H1 (cell line): ENCODE measurements around the gene SEC24B. TPM values are rescaled to one million over a fixed set of nuclear protein-coding genes. Genes with fewer than 3 reads are reported as not detected.

Experiments used
- CTCF ChIA-PET: fragments of 300-600 bp; sonication (Branson Sonifier 250); formaldehyde crosslinking; loops from one replicate; lab custom pipeline; 2021; ENCODE audit not compliant: partially characterized antibody; lab: Charles Lee
- POLR2A ChIA-PET: fragments of 300-600 bp; sonication (Branson Sonifier 250); formaldehyde crosslinking; loops from one replicate; lab custom pipeline; 2021; ENCODE audit warnings: inconsistent platforms; ENCODE audit not compliant: partially characterized antibody; lab: Charles Lee
- DNase-seq, 2 experiments: peaks; one replicate each; pipeline versions ENCODE4 v3.0.0 to v3.0.0-alpha.2; 2010 to 2022; ENCODE audit warnings: low spot score in 2 of 2, low read depth in 1 of 2, mixed read lengths in 1 of 2
- FAIRE-seq: peaks from 2 replicates; lab custom pipeline; 2011; peaks lifted over from hg19 to GRCh38; lab: Jason Lieb, UNC
- H2AFZ ChIP-seq: 2 replicates; pipeline ENCODE4 v1.8.1; 2012; ENCODE audit warnings: low read length, inconsistent platforms
- H2AK5ac ChIP-seq: 2 replicates; pipeline ENCODE4 v1.6.1; 2013; ENCODE audit warnings: low read depth, low read length
- H2BK120ac ChIP-seq: replicated peaks from 2 replicates; pipeline ENCODE3; 2013; ENCODE audit warnings: low read depth, low read length, inconsistent platforms
- H2BK12ac ChIP-seq: 2 replicates; pipeline ENCODE4 v1.6.1; 2013; ENCODE audit warnings: low read depth, low read length
- H2BK15ac ChIP-seq: 2 replicates; pipeline ENCODE4 v1.6.1; 2013; ENCODE audit warnings: low read length
- H2BK20ac ChIP-seq: 2 replicates; pipeline ENCODE4 v1.6.1; 2013; ENCODE audit warnings: low read length
- H2BK5ac ChIP-seq: 2 replicates; pipeline ENCODE4 v1.6.1; 2013; ENCODE audit warnings: low read depth, low read length
- H3K14ac ChIP-seq: 2 replicates; pipeline ENCODE4 v1.6.1; 2013; ENCODE audit warnings: inconsistent platforms; ENCODE audit not compliant: insufficient read length
- H3K18ac ChIP-seq: 2 replicates; pipeline ENCODE4 v1.6.1; 2013; ENCODE audit warnings: low read length; ENCODE audit errors: extremely low read depth
- H3K23ac ChIP-seq: 2 replicates; pipeline ENCODE4 v1.6.1; 2013; ENCODE audit warnings: inconsistent platforms; ENCODE audit not compliant: insufficient read length
- H3K23me2 ChIP-seq: 2 replicates; pipeline ENCODE4 v1.6.1; 2013; ENCODE audit warnings: low read depth, low read length
- H3K27ac ChIP-seq: 2 replicates; pipeline ENCODE4 v1.6.1; 2011; ENCODE audit warnings: low read depth, low read length, inconsistent platforms
- H3K27me3 ChIP-seq, 4 experiments: replicated peaks in 1 of 4; 1 replicate in 1 of 4; 2 replicates in 3 of 4; pipeline versions ENCODE4 v1.6.1 to v1.8.1; 2011 to 2013; ENCODE audit warnings: low read length in 3 of 4, mild to moderate bottlenecking in 3 of 4, inconsistent platforms in 2 of 4, mixed read lengths in 2 of 4, moderate library complexity in 1 of 4; ENCODE audit not compliant: control insufficient read depth in 3 of 4, insufficient read depth in 3 of 4; ENCODE audit errors: extremely low read depth in 1 of 4
- H3K36me3 ChIP-seq, 4 experiments: 2 replicates each; pipeline versions ENCODE4 v1.6.1 to v1.8.1; 2011 to 2013; ENCODE audit warnings: mild to moderate bottlenecking in 4 of 4, low read length in 3 of 4, moderate library complexity in 2 of 4, control low read depth in 1 of 4, inconsistent platforms in 1 of 4; ENCODE audit not compliant: insufficient read depth in 4 of 4, control insufficient read depth in 2 of 4
- H3K4ac ChIP-seq: replicated peaks from 2 replicates; pipeline ENCODE3; 2013; ENCODE audit warnings: low read length, low read depth, mixed read lengths, inconsistent platforms; ENCODE audit not compliant: insufficient read length
- H3K4me1 ChIP-seq, 4 experiments: replicated peaks in 1 of 4; 1 replicate in 1 of 4; 2 replicates in 3 of 4; pipeline versions ENCODE4 v1.6.1 to v1.8.1; 2011 to 2013; ENCODE audit warnings: low read length in 3 of 4, inconsistent platforms in 2 of 4, mixed read lengths in 1 of 4; ENCODE audit not compliant: insufficient read depth in 4 of 4, control insufficient read depth in 3 of 4
- H3K4me2 ChIP-seq, 2 experiments: 2 replicates each; pipeline versions ENCODE4 v1.6.1 to v1.8.1; 2011 to 2013; ENCODE audit warnings: low read depth in 2 of 2, low read length in 2 of 2, control low read depth in 1 of 2, inconsistent platforms in 1 of 2, mild to moderate bottlenecking in 1 of 2; ENCODE audit not compliant: insufficient read depth in 1 of 2
- H3K4me3 ChIP-seq, 4 experiments: fragments of 200-600, 300-600 bp in 1 of 4; sonication (generic), shearing (Covaris generic), sonication (Bioruptor Twin) in 1 of 4; 2 replicates each; pipeline versions ENCODE4 v1.5.1 to v1.8.1; 2011 to 2016; ENCODE audit warnings: low read length in 4 of 4, low read depth in 3 of 4, control low read depth in 2 of 4, inconsistent platforms in 2 of 4, mild to moderate bottlenecking in 2 of 4, mixed read lengths in 1 of 4, moderate library complexity in 1 of 4; ENCODE audit not compliant: insufficient read depth in 2 of 4; ENCODE audit errors: extremely low read depth in 1 of 4
- H3K56ac ChIP-seq: replicated peaks from 2 replicates; pipeline ENCODE3; 2013; ENCODE audit warnings: low read depth, mild to moderate bottlenecking, mixed read lengths, low read length, inconsistent platforms; ENCODE audit not compliant: insufficient read length
- H3K79me1 ChIP-seq: 2 replicates; pipeline ENCODE4 v1.6.1; 2013; ENCODE audit warnings: low read depth, low read length, control low read depth
- H3K79me2 ChIP-seq, 2 experiments: 2 replicates each; pipeline versions ENCODE4 v1.6.1 to v1.8.1; 2012 to 2013; ENCODE audit warnings: low read length in 2 of 2, mild to moderate bottlenecking in 2 of 2, inconsistent platforms in 1 of 2; ENCODE audit not compliant: insufficient read depth in 2 of 2, control insufficient read depth in 1 of 2
- H3K9ac ChIP-seq, 4 experiments: replicated peaks in 1 of 4; 1 replicate in 1 of 4; 2 replicates in 3 of 4; pipeline versions ENCODE4 v1.6.1 to v1.8.1; 2011 to 2013; ENCODE audit warnings: low read depth in 3 of 4, low read length in 3 of 4, control low read depth in 2 of 4, mild to moderate bottlenecking in 2 of 4, moderate library complexity in 2 of 4, inconsistent platforms in 1 of 4; ENCODE audit errors: extremely low read depth in 1 of 4
- H3K9me3 ChIP-seq, 2 experiments: 2 replicates each; pipeline versions ENCODE4 v1.6.1 to v1.8.1; 2012 to 2013; ENCODE audit warnings: mild to moderate bottlenecking in 2 of 2, moderate library complexity in 2 of 2, control low read depth in 1 of 2, inconsistent platforms in 1 of 2, low read depth in 1 of 2, low read length in 1 of 2, mixed read lengths in 1 of 2; ENCODE audit not compliant: insufficient read depth in 2 of 2
- H4K20me1 ChIP-seq, 2 experiments: replicated peaks in 1 of 2; 2 replicates each; pipeline versions ENCODE3 to v1.8.1; 2011 to 2013; ENCODE audit warnings: inconsistent platforms in 2 of 2, low read length in 2 of 2, mild to moderate bottlenecking in 1 of 2; ENCODE audit not compliant: insufficient read depth in 2 of 2, control insufficient read depth in 1 of 2
- H4K5ac ChIP-seq: 2 replicates; pipeline ENCODE4 v1.6.1; 2013; ENCODE audit warnings: low read length, low read depth, mixed read lengths, inconsistent platforms; ENCODE audit not compliant: insufficient read length
- H4K8ac ChIP-seq: 2 replicates; pipeline ENCODE4 v1.8.0; 2013; ENCODE audit warnings: mild to moderate bottlenecking, moderate library complexity, low read length, inconsistent platforms; ENCODE audit not compliant: insufficient read depth; ENCODE audit errors: extremely low read depth
- H4K91ac ChIP-seq: replicated peaks from 2 replicates; pipeline ENCODE3; 2013; ENCODE audit warnings: low read length, mixed read lengths, inconsistent platforms; ENCODE audit not compliant: insufficient read length
- CHD1 ChIP-seq: IDR thresholded peaks from 2 replicates; pipeline ENCODE4 v1.6.1; 2012; ENCODE audit warnings: low read depth, low read length, improper control_type of control experiment
- EZH2 ChIP-seq: fragments of 200-600 bp; sonication (generic); IDR thresholded peaks from 2 replicates; pipeline ENCODE4 v1.7.1; 2012; ENCODE audit warnings: low read depth, mild to moderate bottlenecking, moderate library complexity, low read length, inconsistent platforms; ENCODE audit not compliant: severe bottlenecking
- HDAC2 ChIP-seq, 2 experiments: fragments of 300-600 bp in 1 of 2; sonication (generic) in 1 of 2; IDR thresholded peaks; 2 replicates each; pipeline ENCODE4 v1.6.1; 2011 to 2012; ENCODE audit warnings: low read depth in 2 of 2, low read length in 2 of 2, mild to moderate bottlenecking in 2 of 2, moderate library complexity in 2 of 2, borderline replicate concordance in 1 of 2, inconsistent platforms in 1 of 2
- POU5F1 ChIP-seq: IDR thresholded peaks from 2 replicates; pipeline ENCODE4 v1.6.1; 2011; ENCODE audit warnings: low read depth, mild to moderate bottlenecking, low read length, moderate library complexity
- SRF ChIP-seq: IDR thresholded peaks from 2 replicates; pipeline ENCODE4 v1.6.1; 2011; ENCODE audit warnings: mild to moderate bottlenecking, low read depth, low read length, moderate library complexity
- WGBS, 2 experiments: shearing (Covaris generic) in 1 of 2; methylation state at CpG; one replicate each; pipeline versions ENCODE4 v1.1.6 to v1.1.7; 2013 to 2015; ENCODE audit warnings: low lambda C conversion rate in 2 of 2, mixed read lengths in 2 of 2, inconsistent platforms in 1 of 2, low coverage in 1 of 2, missing lambda C conversion rate in 1 of 2; ENCODE audit not compliant: insufficient replicate concordance in 2 of 2, insufficient coverage in 1 of 2, insufficient read length in 1 of 2; ENCODE audit errors: extremely low coverage in 1 of 2, missing lambda C conversion rate in 1 of 2; 5-methylcytosine and 5-hydroxymethylcytosine counted together
- polyA plus RNA-seq, 7 experiments: library from polyadenylated mRNA; depleted of rRNA in 3 of 7; stranded (reverse) in 5 of 7; unstranded in 2 of 7; fragments of >200 nt in 5 of 7; fragments of 200-250 nt in 2 of 7; gene quantifications; 1 replicate in 5 of 7; 2 replicates in 1 of 7; 4 replicates in 1 of 7; pipeline versions ENCODE4 v1.2.1 to v1.2.3, GENCODE V29; 2011 to 2013; ENCODE audit warnings: missing spikeins in 2 of 7, mixed read lengths in 2 of 7
- total RNA-seq: library from RNA; stranded (reverse); fragmentation: NEBNext Ultra II Directional; extraction: Animal tissue kit (Norgen Biotek cat#: 25700); gene quantifications from 2 replicates; pipeline ENCODE4 v1.2.1, GENCODE V29; 2021

Gene SEC24B
- total and polyA plus RNA-seq, 2 of the 8 experiments (the other 6 are each of a cell fraction or from before 2014, with no cell fraction given) = 25.6 to 30.9 TPM

GRCh38 chr4:109462802-109463201, 29.2 kb downstream of the SEC24B start:
- Histone ChIP-seq H3K18ac (no peak overlapping the region), H2BK15ac (no peak overlapping the region), H2BK5ac (no peak overlapping the region), H3K4me3 (no peak overlapping the region), H3K23me2 (0 out of 2 replicates have a peak, but pooled peaks cover 2% of the 10 kb centered on the region), H3K4me1 (0 out of 7 replicates have a peak, but pooled peaks cover 0 to 2% (median 0%) of the 10 kb centered on the region in 4 experiments), H3K14ac (no peak overlapping the region), H3K4me2 (no peak overlapping the region), H3K79me1 (peaks cover 6% of the 10 kb centered on the region), H3K36me3 (peaks cover 4 to 22% (median 12%) of the 10 kb centered on the region in 4 experiments; a peak in 6 of 8 replicates), H3K4ac (no peak overlapping the region), H3K9ac (no peak overlapping the region), H3K79me2 (peaks cover 0 to 66% of the 10 kb centered on the region in 2 experiments; a peak in 3 of 4 replicates), H2AFZ (no peak overlapping the region), H3K27me3 (no peaks in the 10 kb centered on the region), H2BK120ac (no peak overlapping the region), H3K23ac (no peak overlapping the region), H3K56ac (no peak overlapping the region), H2AK5ac (no peak overlapping the region), H4K20me1 (peaks cover 0 to 5% of the 10 kb centered on the region in 2 experiments), H2BK12ac (no peak overlapping the region), H2BK20ac (no peak overlapping the region), H4K8ac (no peak overlapping the region), H4K91ac (no peak overlapping the region), H3K27ac (no peak overlapping the region), H3K9me3 (no peaks in the 10 kb centered on the region), H4K5ac (no peak overlapping the region)
- FAIRE-seq (no peak), DNase-seq (no peak)
- ChIA-PET POLR2A (no interaction called here), CTCF (interaction anchor here (0.9 kb wide), 1 partner anchor 813 kb away, joined by 3 read pairs; no protein-coding TSS in a partner anchor)
- WGBS, 2 experiments = 92% methylated on average over 1 of the region's 1 CpG; no CpG with 5 or more reads in 1 of the 2 experiments
- no peak for TF ChIP-seq CHD1
- TF ChIP-seq SRF = no peak
- TF ChIP-seq EZH2 = no peak
- TF ChIP-seq HDAC2 (IDR thresholded peaks at IDR 0.05; ENCODE audit: borderline replicate concordance in 1 of 2, low read depth in 2 of 2, low read length in 2 of 2) = no peak
- no peak for TF ChIP-seq POU5F1
